Neural cell (in vitro differentiated cells): ENCODE results near the gene NPC1.

Experiments used
- CTCF ChIP-seq: fragments of 450-650 bp; IDR thresholded peaks from 2 replicates; pipeline ENCODE4 v1.5.1; 2014; ENCODE audit warnings: antibody characterized with exemption, mild to moderate bottlenecking, moderate library complexity; ENCODE audit not compliant: poor library complexity, severe bottlenecking
- EZH2 ChIP-seq: fragments of 200-600, 300-800 bp; shearing (Covaris generic), sonication (generic); IDR thresholded peaks from 2 replicates; pipeline ENCODE4 v1.6.1; 2014; ENCODE audit warnings: antibody characterized with exemption, low read length, borderline replicate concordance, mild to moderate bottlenecking; ENCODE audit not compliant: insufficient read depth, poor library complexity, severe bottlenecking
- POLR2AphosphoS5 ChIP-seq: IDR thresholded peaks from 2 replicates; pipeline ENCODE4 v1.6.1; 2012
- REST ChIP-seq: IDR thresholded peaks from 2 replicates; pipeline ENCODE4 v1.6.1; 2012; ENCODE audit warnings: borderline replicate concordance

GRCh38 chr18:23627321-23627720 lies 41.0 kb upstream of the NPC1 start:
- TF ChIP-seq EZH2 (no peak), CTCF (no peak), REST (no peak), POLR2AphosphoS5 (no peak)
